Bronchial epithelial cell (primary cell): ENCODE data around the gene B4GAT1. TPM values are rescaled to one million over a fixed set of nuclear protein-coding genes. Genes with fewer than 3 reads are reported as not detected.

Experiments used
- DNase-seq: peaks from one replicate; pipeline ENCODE4 v3.0.0-alpha.2; 2010; ENCODE audit warnings: low read depth
- FAIRE-seq: peaks from 2 replicates; lab custom pipeline; 2011; peaks lifted over from hg19 to GRCh38; lab: Jason Lieb, UNC
- H3K27me3 ChIP-seq: 2 replicates; pipeline ENCODE4 v1.5.1; 2011; ENCODE audit warnings: low read length; ENCODE audit not compliant: control insufficient read depth, insufficient read depth
- H3K36me3 ChIP-seq: 2 replicates; pipeline ENCODE4 v1.5.1; 2011; ENCODE audit warnings: low read length; ENCODE audit not compliant: control insufficient read depth, insufficient read depth
- H3K4me3 ChIP-seq: 2 replicates; pipeline ENCODE4 v1.5.1; 2011; ENCODE audit warnings: mild to moderate bottlenecking, low read depth, low read length, control low read depth
- CTCF ChIP-seq: IDR thresholded peaks from 2 replicates; pipeline ENCODE4 v1.5.1; 2011; ENCODE audit warnings: mild to moderate bottlenecking, moderate library complexity, low read length, control low read depth, inconsistent platforms; ENCODE audit not compliant: insufficient read depth, severe bottlenecking
- total RNA-seq: library from RNA; depleted of rRNA; stranded (reverse); fragments of >200 nt; gene quantifications from 2 replicates; pipeline ENCODE4 v1.2.1, GENCODE V29; 2014

B4GAT1 gene
- total RNA-seq, 1 donor from 2014 or later, result 10.8 TPM

DNA sequence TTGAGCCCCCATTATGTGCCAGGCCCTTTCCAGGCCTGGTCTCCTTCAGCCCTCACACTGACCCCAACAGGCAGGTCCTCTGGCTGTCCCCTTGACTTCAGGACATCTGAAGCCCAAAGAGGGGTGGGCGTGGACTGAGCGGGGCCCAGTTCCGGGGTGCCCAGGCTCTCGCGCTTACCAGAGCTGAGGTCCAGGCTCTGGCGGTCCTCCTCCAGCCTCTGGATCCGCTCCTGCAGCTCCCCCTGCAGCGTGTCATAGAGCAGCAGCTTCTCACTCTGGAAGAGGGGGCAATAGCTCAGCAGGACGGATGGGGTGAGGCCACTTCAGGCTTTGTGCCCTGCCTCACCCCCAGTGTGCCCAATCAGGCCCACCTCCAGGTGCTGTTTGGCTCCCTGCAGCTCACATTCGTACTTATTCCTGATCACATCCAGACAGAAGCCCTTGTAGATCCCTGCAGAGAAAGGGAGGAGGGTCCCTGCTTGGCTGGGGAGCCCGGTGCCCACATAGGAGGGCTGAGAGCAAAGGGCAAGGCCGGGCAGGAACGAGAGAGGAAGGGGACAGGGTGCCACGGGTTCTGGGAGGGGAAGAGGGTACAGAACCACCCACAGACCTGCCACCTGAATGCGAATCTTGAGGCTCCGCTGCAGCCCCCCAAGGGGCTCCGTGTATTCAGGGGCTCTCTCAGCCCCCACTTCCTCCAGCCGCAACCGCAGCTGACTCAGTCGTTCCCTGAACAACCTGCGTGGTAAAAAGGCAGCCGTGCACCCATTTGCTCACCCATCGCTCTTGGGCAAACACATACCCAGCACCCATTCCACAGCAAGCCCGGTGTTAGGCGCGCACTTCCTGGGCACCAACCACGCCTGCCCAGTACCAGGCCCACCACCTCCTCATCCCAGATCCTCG, 6.6 kb downstream of the B4GAT1 start:
- H3K27me3 ChIP-seq, result no peaks in the 10 kb centered on the region
- TF ChIP-seq CTCF, result no peak
- peaks cover 26% of the 10 kb centered on the region for H3K36me3 ChIP-seq
- H3K4me3 ChIP-seq, result no peak overlapping the region
- DNase-seq (no peak), FAIRE-seq (no peak)

DNA sequence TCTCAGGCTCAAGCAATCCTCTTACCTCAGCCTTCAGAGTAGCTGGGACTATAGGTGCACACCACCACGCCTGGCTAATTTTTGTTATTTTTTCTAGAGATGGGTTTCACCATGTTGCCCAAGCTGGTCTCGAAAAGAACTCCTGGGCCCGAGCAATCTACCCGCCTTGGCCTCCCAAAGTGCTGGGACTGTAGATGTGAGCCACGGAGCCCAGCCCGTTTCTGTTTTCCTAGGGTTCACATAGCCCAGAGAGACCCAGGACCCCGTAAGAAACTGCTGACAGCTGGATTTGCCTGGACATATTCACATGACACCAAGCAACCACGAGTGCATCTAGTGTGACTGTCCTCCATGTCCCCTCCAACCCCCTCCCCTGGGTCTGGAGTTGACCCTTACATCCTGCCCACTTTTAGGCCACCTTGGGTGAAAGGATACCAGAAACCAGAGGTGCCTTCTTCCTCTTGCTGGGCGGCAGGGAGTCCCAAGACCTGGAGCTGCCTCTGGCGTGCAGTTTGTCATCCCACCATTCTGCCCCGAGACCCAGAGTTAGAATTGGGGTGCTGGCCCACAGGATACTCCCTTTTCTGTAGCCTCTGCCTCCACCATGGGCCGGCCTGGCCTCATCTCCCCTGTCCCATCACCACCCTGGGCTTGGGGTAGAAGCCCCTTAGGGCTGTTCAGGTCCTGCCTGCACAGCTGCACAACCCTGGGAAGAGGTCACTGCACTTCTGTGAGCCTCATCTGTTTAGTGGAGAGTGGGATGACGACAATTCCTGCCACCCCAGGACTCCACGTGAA, 7.5 kb downstream of the B4GAT1 start:
- no peak for TF ChIP-seq CTCF
- FAIRE-seq, result no peak
- no peak for DNase-seq
- Histone ChIP-seq H3K36me3 (peaks cover 32% of the 10 kb centered on the region), H3K27me3 (no peaks in the 10 kb centered on the region), H3K4me3 (no peak overlapping the region)

- Histone ChIP-seq H3K27me3 (no peaks in the 10 kb centered on the region), H3K36me3 (peaks cover 38% of the 10 kb centered on the region), H3K4me3 (no peak overlapping the region)
- TF ChIP-seq CTCF, result no peak
- peak; percentile 98 for FAIRE-seq
- peak; percentile 98 for DNase-seq
Measured at GRCh38 chr11:66339162-66339675, 8.2 kb downstream of the B4GAT1 start.

GRCh38 chr11:66338276-66339161, 8.9 kb downstream of the B4GAT1 start:
- FAIRE-seq, result no peak

More at GRCh38 chr11:66338276-66339161, 8.9 kb downstream of the B4GAT1 start:
- Histone ChIP-seq H3K27me3 (no peaks in the 10 kb centered on the region), H3K4me3 (no peak overlapping the region), H3K36me3 (peaks cover 42% of the 10 kb centered on the region)
- DNase-seq, result no peak
- TF ChIP-seq CTCF, result no peak
